WERI-Rb-1 (cell line): Measurements from ENCODE around the gene CTDNEP1.
"Not testable (repeated sequence)": the region's sequence is repeated elsewhere in the genome, so short reads cannot be mapped to it uniquely, and the experiment has no call there.

Experiments used
- DNase-seq: peaks from one replicate; pipeline ENCODE4 v3.0.0-alpha.2; 2020
- H3K27ac ChIP-seq: fragments of 250-450 bp; sonication (Bioruptor Pico); 2 replicates; pipeline ENCODE4 v1.5.1; 2020; ENCODE audit warnings: mild to moderate bottlenecking, moderate library complexity
- H3K27me3 ChIP-seq: fragments of 250-450 bp; sonication (Bioruptor Pico); 2 replicates; pipeline ENCODE4 v1.5.1; 2021; ENCODE audit warnings: mild to moderate bottlenecking, low read depth, moderate library complexity; ENCODE audit not compliant: insufficient read depth, severe bottlenecking
- H3K36me3 ChIP-seq: fragments of 250-450 bp; sonication (Bioruptor Pico); 2 replicates; pipeline ENCODE4 v1.5.1; 2020; ENCODE audit warnings: mild to moderate bottlenecking, moderate library complexity
- H3K4me3 ChIP-seq: 2 replicates; pipeline ENCODE4 v1.5.1; 2011; ENCODE audit warnings: low read depth, mild to moderate bottlenecking, control low read depth, low read length
- H3K9me3 ChIP-seq: fragments of 250-450 bp; sonication (Bioruptor Pico); 2 replicates; pipeline ENCODE4 v1.5.1; 2021; ENCODE audit warnings: mild to moderate bottlenecking, moderate library complexity; ENCODE audit not compliant: severe bottlenecking
- CTCF ChIP-seq: IDR thresholded peaks from 2 replicates; pipeline ENCODE4 v1.5.1; 2011; ENCODE audit warnings: low read depth, mild to moderate bottlenecking, control low read depth, inconsistent platforms, low read length

Gene CTDNEP1

DNA sequence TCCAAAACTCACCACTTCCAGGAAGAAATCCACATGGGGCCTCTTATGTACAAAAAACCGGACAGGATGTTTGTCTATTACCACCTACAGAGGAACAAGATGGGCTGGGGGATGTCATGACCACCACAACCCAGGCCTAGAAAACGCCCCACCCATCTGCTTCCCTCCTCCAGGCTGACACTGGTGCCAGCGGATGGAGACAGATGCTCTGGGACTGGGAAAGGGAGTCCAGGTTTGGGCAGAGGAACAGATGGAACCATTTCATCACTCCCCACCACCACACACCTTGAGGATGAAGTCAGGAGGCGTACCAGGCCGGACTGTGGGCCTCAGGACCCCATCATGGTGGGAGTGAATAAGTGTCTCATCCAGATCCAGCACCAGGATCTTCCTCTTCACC lies 4.8 kb downstream of the CTDNEP1 start:
- Histone ChIP-seq H3K36me3 (peaks cover 52% of the 10 kb centered on the region), H3K27me3 (no peaks in the 10 kb centered on the region), H3K4me3 (no peak overlapping the region), H3K9me3 (no peaks in the 10 kb centered on the region), H3K27ac (no peak overlapping the region)
- DNase-seq, result no peak
- TF ChIP-seq CTCF, result no peak

- DNase-seq, H3K27me3 ChIP-seq, H3K9me3 ChIP-seq, H3K4me3 ChIP-seq: not testable (repeated sequence)
- Histone ChIP-seq H3K36me3 (peaks cover 70% of the 10 kb centered on the region), H3K27ac (peak overlapping the region; percentile 99)
Observed at GRCh38 chr17:7243838-7244237, 7.7 kb downstream of the CTDNEP1 start.

GRCh38 chr17:7243453-7243729 lies 8.1 kb downstream of the CTDNEP1 start:
- Histone ChIP-seq H3K4me3 (peak overlapping the region; percentile 90), H3K36me3 (peaks cover 71% of the 10 kb centered on the region), H3K9me3 (no peaks in the 10 kb centered on the region), H3K27me3 (no peaks in the 10 kb centered on the region), H3K27ac (peak overlapping the region; percentile 99)
- no peak for TF ChIP-seq CTCF
- DNase-seq, result no peak

DNA sequence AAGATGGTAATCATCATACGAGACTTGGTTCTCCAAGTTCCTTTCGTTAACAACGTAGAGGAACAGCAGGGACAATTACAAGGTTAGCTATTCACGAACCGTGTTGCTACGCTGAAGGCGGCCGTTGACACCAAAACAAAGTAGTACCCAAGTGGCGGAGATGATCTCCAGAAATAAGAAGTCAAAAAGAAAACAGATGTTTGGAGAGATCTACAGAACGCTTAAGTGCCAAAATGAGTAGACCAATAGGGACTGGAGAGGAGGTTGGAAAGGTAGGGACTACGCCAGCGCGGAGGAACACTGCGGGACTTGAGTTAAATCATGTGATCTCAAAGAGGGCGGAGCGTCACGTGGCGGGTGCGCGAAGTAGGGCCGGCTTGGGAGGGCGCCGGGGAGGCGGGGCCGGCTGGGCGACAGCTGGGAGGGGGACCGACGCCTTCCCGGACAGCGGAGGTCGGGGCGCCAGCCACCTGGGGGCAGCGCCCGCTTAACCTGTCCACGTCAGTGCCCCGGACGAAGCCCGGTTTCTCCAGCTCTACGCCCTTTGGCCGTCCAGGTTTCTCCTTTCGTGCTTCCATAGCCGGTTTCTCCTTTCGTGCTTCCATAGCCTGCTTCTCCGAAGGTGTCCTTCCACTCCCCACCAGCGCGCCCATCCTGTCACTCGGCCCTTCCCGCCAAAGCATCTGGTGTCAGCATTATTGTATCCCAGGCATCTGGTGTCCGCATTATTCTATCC lies 8.6 kb downstream of the CTDNEP1 start:
- peak; percentile 97 for DNase-seq
- Histone ChIP-seq H3K27me3 (no peaks in the 10 kb centered on the region), H3K36me3 (peaks cover 71% of the 10 kb centered on the region), H3K4me3 (peak overlapping the region; percentile 90), H3K27ac (peak overlapping the region; percentile 99), H3K9me3 (no peaks in the 10 kb centered on the region)
- TF ChIP-seq CTCF, result peak; percentile 31; the same call in 1 of the 2 replicates

GRCh38 chr17:7241783-7242716 lies 9.5 kb downstream of the CTDNEP1 start, which contains the start of gene GABARAP:
GABARAP (minus strand) TSS chr17:7242449; CDS start chr17:7242330, 119 bp downstream.
- DNase-seq, result peak; percentile 93
- peak within 1 kb of the TSS; percentile 99 for H3K27ac ChIP-seq
- peak within 1 kb of the TSS; percentile 90 for H3K4me3 ChIP-seq
- no peak for TF ChIP-seq CTCF
- no peaks in the 10 kb centered on the region for H3K9me3 ChIP-seq
- no peaks in the 10 kb centered on the region for H3K27me3 ChIP-seq
- H3K36me3 ChIP-seq, result peaks cover 71% of the 10 kb centered on the region

GRCh38 chr17:7241090-7241733 lies 10.3 kb downstream of the CTDNEP1 start:
- no peaks in the 10 kb centered on the region for H3K27me3 ChIP-seq
- H3K36me3 ChIP-seq, result peaks cover 71% of the 10 kb centered on the region
- no peak for TF ChIP-seq CTCF
- H3K4me3 ChIP-seq, result peak overlapping the region; percentile 90
- no peak for DNase-seq
- peak overlapping the region; percentile 99 for H3K27ac ChIP-seq
- H3K9me3 ChIP-seq, result no peaks in the 10 kb centered on the region
